C4-2B (cell line): ENCODE results near the gene KLC3.

ENCODE experiments used
- H3K27ac ChIP-seq: fragments of 450-650 bp; 2 replicates; pipeline ENCODE4 v1.5.1; 2017
- ZFX ChIP-seq: fragments of 450-650 bp; IDR thresholded peaks from 2 replicates; pipeline ENCODE4 v1.6.1; 2017
- TF ChIP-seq, protein P1 (sequence below): fragments of 450-650 bp; conservative IDR thresholded peaks from 2 replicates; pipeline ENCODE4 v1.5.1; 2017; ENCODE audit warnings: mild to moderate bottlenecking

The KLC3 gene

GRCh38 chr19:45354241-45354842, 13.8 kb downstream of the KLC3 start:
- H3K27ac ChIP-seq = no peak overlapping the region
- no peak for TF ChIP-seq ZFX
- TF ChIP-seq, protein P1, sequence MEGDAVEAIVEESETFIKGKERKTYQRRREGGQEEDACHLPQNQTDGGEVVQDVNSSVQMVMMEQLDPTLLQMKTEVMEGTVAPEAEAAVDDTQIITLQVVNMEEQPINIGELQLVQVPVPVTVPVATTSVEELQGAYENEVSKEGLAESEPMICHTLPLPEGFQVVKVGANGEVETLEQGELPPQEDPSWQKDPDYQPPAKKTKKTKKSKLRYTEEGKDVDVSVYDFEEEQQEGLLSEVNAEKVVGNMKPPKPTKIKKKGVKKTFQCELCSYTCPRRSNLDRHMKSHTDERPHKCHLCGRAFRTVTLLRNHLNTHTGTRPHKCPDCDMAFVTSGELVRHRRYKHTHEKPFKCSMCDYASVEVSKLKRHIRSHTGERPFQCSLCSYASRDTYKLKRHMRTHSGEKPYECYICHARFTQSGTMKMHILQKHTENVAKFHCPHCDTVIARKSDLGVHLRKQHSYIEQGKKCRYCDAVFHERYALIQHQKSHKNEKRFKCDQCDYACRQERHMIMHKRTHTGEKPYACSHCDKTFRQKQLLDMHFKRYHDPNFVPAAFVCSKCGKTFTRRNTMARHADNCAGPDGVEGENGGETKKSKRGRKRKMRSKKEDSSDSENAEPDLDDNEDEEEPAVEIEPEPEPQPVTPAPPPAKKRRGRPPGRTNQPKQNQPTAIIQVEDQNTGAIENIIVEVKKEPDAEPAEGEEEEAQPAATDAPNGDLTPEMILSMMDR = no peak

DNA sequence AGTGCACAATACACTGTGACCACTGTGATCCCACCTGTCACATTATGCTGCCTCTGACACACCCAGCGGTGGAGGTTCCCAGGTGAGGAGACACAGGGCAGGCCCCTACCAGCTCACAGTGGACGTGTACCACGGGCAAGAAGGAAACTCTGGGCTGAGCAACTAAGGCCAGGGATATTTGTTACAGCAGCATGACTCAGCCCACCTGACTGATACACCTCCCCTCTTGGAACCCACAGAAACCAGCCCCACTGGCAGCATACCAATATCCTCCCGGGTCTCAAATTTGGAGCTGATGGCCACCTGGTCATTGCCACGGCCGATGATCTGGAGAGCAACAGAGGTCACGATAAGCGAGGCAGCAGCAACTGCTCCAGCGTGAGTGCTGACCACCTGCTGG, 14.9 kb downstream of the KLC3 start:
- H3K27ac ChIP-seq = no peak overlapping the region
- TF ChIP-seq, protein P1 = no peak
- TF ChIP-seq ZFX = no peak

DNA sequence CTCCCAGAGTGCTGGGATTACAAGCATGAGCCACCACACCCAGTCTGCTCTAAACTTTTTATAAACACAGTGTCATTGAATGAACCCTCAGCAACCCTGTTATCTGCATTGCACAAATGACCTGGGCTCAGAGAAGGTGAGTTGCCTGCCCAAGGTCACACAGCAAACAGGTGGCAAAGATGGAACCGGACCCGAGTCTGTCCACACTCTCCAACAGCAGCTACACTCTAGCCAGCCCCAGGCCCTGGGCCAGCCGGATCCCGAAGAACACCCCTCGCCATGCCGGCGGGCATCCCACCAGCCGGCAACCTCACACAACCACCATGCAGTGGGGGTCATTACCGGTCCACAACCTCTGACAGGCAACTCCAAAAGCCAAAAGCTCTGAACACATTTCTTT, 15.4 kb downstream of the KLC3 start:
- TF ChIP-seq, protein P1 = no peak
- TF ChIP-seq ZFX = no peak
- no peak overlapping the region for H3K27ac ChIP-seq

DNA sequence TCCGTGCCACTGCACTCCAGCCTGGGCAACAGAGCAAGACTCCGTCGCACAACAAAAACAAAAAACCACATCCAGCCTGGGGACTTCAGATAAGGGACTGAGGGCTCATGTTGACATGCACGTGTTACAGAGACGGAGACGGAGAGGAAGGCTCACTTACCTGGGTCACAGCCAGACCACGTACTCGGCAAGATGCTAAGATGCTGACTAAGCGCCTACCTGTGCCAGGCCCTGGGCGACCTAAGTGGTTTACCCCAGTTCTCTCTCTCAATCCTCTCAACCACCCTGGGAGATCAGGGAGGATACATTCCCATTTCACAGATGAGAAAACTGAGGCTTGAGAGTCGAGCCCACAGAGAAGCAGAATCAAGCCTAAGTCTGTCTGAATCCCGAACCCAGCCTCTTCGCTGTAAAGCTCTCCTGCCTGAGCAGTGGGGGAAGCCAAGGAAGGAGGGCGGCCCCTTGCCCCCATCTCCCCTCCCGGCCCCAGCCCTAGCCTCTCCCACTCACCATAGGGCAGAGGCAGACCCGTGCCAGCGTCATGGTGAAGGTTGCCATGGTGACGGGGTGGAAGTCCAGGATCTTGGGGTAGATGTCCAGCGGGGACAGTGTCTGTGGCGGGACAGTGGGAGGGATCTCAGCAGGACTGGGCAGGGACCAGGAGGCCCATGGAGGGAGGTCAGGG, 16.4 kb downstream of the KLC3 start:
- no peak overlapping the region for H3K27ac ChIP-seq
- TF ChIP-seq ZFX = no peak
- TF ChIP-seq, protein P1 = no peak

GRCh38 chr19:45357445-45357783, 16.9 kb downstream of the KLC3 start:
- TF ChIP-seq, protein P1 = no peak
- no peak for TF ChIP-seq ZFX
- H3K27ac ChIP-seq = no peak overlapping the region

DNA sequence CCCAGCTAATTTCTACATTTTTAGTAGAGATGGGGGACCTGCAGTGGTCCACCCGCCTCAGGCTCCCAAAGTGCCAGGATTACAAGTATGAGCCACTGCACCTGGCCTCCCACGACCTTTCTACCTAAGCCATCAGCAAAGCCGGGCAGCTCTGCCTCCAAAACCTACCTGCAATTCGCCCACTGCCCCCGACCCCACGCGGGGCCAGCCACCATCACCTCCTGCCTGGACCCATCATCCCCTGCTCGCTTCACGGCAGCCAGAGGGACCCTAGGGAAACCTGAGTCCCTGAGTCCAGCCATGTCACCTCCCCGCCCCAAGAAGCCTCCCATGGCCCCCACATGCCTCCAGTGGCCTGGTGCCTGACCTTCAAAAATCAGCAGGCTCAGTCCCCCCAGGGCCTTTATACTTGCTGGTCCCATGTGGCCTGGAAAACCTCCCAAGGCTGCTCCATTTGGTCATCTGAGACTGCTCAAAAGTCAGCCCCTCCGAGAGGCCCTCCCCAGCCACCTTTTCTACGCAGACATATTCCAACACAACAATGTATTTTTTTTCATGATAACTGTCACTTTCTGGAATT, 17.8 kb downstream of the KLC3 start:
- H3K27ac ChIP-seq = no peak overlapping the region
- TF ChIP-seq ZFX = no peak
- TF ChIP-seq, protein P1 = no peak

- TF ChIP-seq, protein P1 = no peak
- TF ChIP-seq ZFX = no peak
- H3K27ac ChIP-seq = no peak overlapping the region
These were observed 21.1 kb downstream of the KLC3 start for GRCh38 chr19:45361608-45362007.
